Fibroblast of lung (primary cell): ENCODE data around the gene ENO1.

Source experiments
- CTCF ChIP-seq, 2 donors: IDR thresholded peaks in 1 of 2; conservative IDR thresholded peaks in 1 of 2; 1 replicate in 1 of 2; 2 replicates in 1 of 2; pipeline ENCODE4 v1.5.1; 2011 to 2012; ENCODE audit warnings: low read length in 2 of 2, control low read depth in 1 of 2, inconsistent platforms in 1 of 2, low read depth in 1 of 2, mild to moderate bottlenecking in 1 of 2
- EZH2 ChIP-seq: IDR thresholded peaks from 2 replicates; pipeline ENCODE4 v1.5.1; 2012; ENCODE audit warnings: low read length, control low read depth, mild to moderate bottlenecking; ENCODE audit errors: missing control alignments

- TF ChIP-seq CTCF (conservative IDR thresholded peaks at IDR 0.05 in 1 of 2, IDR thresholded peaks at IDR 0.05 in 1 of 2; ENCODE audit: low read depth in 1 of 2, low read length in 2 of 2) = no peak
- no peak for TF ChIP-seq EZH2
Observed at GRCh38 chr1:8870616-8871538, 7.6 kb downstream of the ENO1 start.
